ENCODE data around the gene MYO18B.

GRCh38 chr22:26017932-26018331 lies 275.9 kb downstream of the MYO18B start:
- TF ChIP-seq CTCF (IDR thresholded peaks at IDR 0.05) (no peak), POLR2A (IDR thresholded peaks at IDR 0.05) (no peak)

Data from right lobe of liver (tissue), 4 donors.